Transverse colon (tissue), 4 donors: ENCODE measurements around the gene ZC3H12D. TPM values are rescaled to one million over a fixed set of nuclear protein-coding genes. Genes with fewer than 3 reads are reported as not detected.

Source experiments
- DNase-seq: peaks from one replicate; pipeline ENCODE4 v3.0.0-alpha.2; 2019
- H3K27ac ChIP-seq, 4 donors: fragments of 200-600 bp; sonication (generic); 2 replicates each; pipeline ENCODE4 v1.5.1; 2016 to 2018; ENCODE audit warnings: inconsistent platforms in 4 of 4
- H3K27me3 ChIP-seq: fragments of 200-600 bp; sonication (generic); 2 replicates; pipeline ENCODE4 v1.5.1; 2017; ENCODE audit warnings: inconsistent platforms
- H3K36me3 ChIP-seq, 4 donors: fragments of 200-600 bp; sonication (generic); 2 replicates each; pipeline ENCODE4 v1.5.1; 2017 to 2019; ENCODE audit warnings: inconsistent platforms in 4 of 4
- H3K4me1 ChIP-seq, 4 donors: fragments of 200-600 bp; sonication (generic); 2 replicates each; pipeline ENCODE4 v1.5.1; 2017 to 2020; ENCODE audit warnings: inconsistent platforms in 4 of 4
- H3K4me3 ChIP-seq, 4 donors: fragments of 200-600 bp; sonication (generic); 1 replicate in 1 of 4; 2 replicates in 3 of 4; pipeline versions ENCODE4 v1.5.1 to v1.6.1; 2017 to 2019; ENCODE audit warnings: inconsistent platforms in 4 of 4
- H3K9me3 ChIP-seq, 2 donors: fragments of 200-600 bp; sonication (generic); 2 replicates each; pipeline ENCODE4 v1.5.1; 2017 to 2019; ENCODE audit warnings: inconsistent platforms in 2 of 2
- CTCF ChIP-seq, 5 experiments: fragments of 200-600 bp in 3 of 5; fragments of 450-650 bp in 2 of 5; sonication (generic) in 3 of 5; IDR thresholded peaks; 1 replicate in 2 of 5; 2 replicates in 3 of 5; pipeline ENCODE4 v1.5.1; 2016 to 2017; ENCODE audit warnings: antibody characterized with exemption in 5 of 5, inconsistent platforms in 3 of 5, mild to moderate bottlenecking in 2 of 5, moderate library complexity in 1 of 5
- EP300 ChIP-seq: sonication (generic); formaldehyde crosslinking; IDR thresholded peaks from one replicate; pipeline ENCODE4 v1.6.1; 2017; ENCODE audit warnings: antibody characterized with exemption, low read depth
- POLR2A ChIP-seq: fragments of 450-650 bp; IDR thresholded peaks from one replicate; pipeline ENCODE4 v1.6.1; 2016; ENCODE audit warnings: antibody characterized with exemption, mild to moderate bottlenecking, moderate library complexity
- POLR2AphosphoS5 ChIP-seq, 3 donors: sonication (generic); formaldehyde crosslinking; IDR thresholded peaks; one replicate each; pipeline ENCODE4 v1.6.1; 2016; ENCODE audit warnings: antibody characterized with exemption in 3 of 3
- WGBS, 2 donors: methylation state at CpG; one replicate each; pipeline ENCODE4 v1.1.5; 2018; ENCODE audit warnings: low coverage in 1 of 2; 5-methylcytosine and 5-hydroxymethylcytosine counted together
- in situ Hi-C, 4 donors: fragments of 200-750 bp; cut with MboI; loops; one replicate each; pipeline versions ENCODE4 v1.15.0 to v1.15.1; 2017; ENCODE audit warnings: low sequenced_read_pairs in 3 of 4, low pct_ligation_motif_present in 1 of 4, low pct_unique_long_range_greater_than_20kb in 1 of 4
- intact Hi-C: fragments of 100-400 bp; cut with DNase I; formaldehyde crosslinking; loops from one replicate; pipeline ENCODE4 v1.15.1; 2023; ENCODE audit warnings: low total_unique reads
- total RNA-seq, 4 donors: library from RNA; depleted of rRNA; stranded (reverse); fragments of >200 nt; gene quantifications; one replicate each; pipeline ENCODE4 v1.1.0, GENCODE V29; 2016

The ZC3H12D gene
- total RNA-seq, 4 donors from 2014 or later: 1.8 to 24.3 (median 12.1) TPM

- 51 to 64% methylated on average over 5 of the region's 5 CpGs for WGBS, 2 donors
- no peak overlapping the region for H3K4me3 ChIP-seq
- H3K27ac ChIP-seq: peak overlapping the region in 1 of 4 donors; percentile 19
- H3K4me1 ChIP-seq: peaks cover 0 to 7% (median 2%) of the 10 kb centered on the region in 4 donors
- intact Hi-C loops (loop anchor here (5.0 kb wide), 1 partner anchor 234 kb away; no protein-coding TSS in a partner anchor), in situ Hi-C loops (no loop called here)
- no peaks in the 10 kb centered on the region for H3K9me3 ChIP-seq
- no peak for DNase-seq
- H3K27me3 ChIP-seq: no peaks in the 10 kb centered on the region
- TF ChIP-seq POLR2AphosphoS5 (IDR thresholded peaks at IDR 0.05) (no peak), POLR2A (no peak), CTCF (IDR thresholded peaks at IDR 0.05) (no peak), EP300 (no peak)
- H3K36me3 ChIP-seq: peaks cover 0 to 25% (median 5%) of the 10 kb centered on the region in 4 donors
These were observed 78.7 kb downstream of the ZC3H12D start for GRCh38 chr6:149405823-149406765.

GRCh38 chr6:149403534-149403933 lies 81.3 kb downstream of the ZC3H12D start:
- Histone ChIP-seq H3K4me3 (no peak overlapping the region), H3K36me3 (peaks cover 0 to 45% (median 18%) of the 10 kb centered on the region in 4 donors), H3K4me1 (peaks cover 0 to 7% (median 2%) of the 10 kb centered on the region in 4 donors), H3K27me3 (no peaks in the 10 kb centered on the region), H3K27ac (no peak overlapping the region), H3K9me3 (no peaks in the 10 kb centered on the region)
- WGBS, 2 donors: 94 to 100% methylated on average over 2 to 3 of the region's 3 CpGs
- intact Hi-C loops: no loop called here
- no peak for TF ChIP-seq POLR2A
- TF ChIP-seq CTCF (IDR thresholded peaks at IDR 0.05): no peak
- TF ChIP-seq POLR2AphosphoS5 (IDR thresholded peaks at IDR 0.05): no peak
- TF ChIP-seq EP300: no peak
- in situ Hi-C loops: no loop called here
- DNase-seq: no peak

GRCh38 chr6:149400050-149400449 lies 84.8 kb downstream of the ZC3H12D start, which contains the start of gene SUMO4:
Gene SUMO4 (plus strand): TSS chr6:149400262. CDS start chr6:149400392, 130 bp downstream.
- intact Hi-C loops: no loop called here
- Histone ChIP-seq H3K27me3 (no peaks in the 10 kb centered on the region), H3K27ac (no peak within 1 kb of the TSS), H3K4me3 (no peak within 1 kb of the TSS), H3K4me1 (no peaks in the 10 kb centered on the region), H3K36me3 (peaks cover 0 to 55% (median 22%) of the 10 kb centered on the region in 4 donors), H3K9me3 (no peaks in the 10 kb centered on the region)
- in situ Hi-C loops: no loop called here
- TF ChIP-seq CTCF (IDR thresholded peaks at IDR 0.05): no peak
- no peak for TF ChIP-seq EP300
- no peak for TF ChIP-seq POLR2A
- no peak for TF ChIP-seq POLR2AphosphoS5 (IDR thresholded peaks at IDR 0.05)
- 92 to 100% methylated on average over 3 to 11 of the region's 11 CpGs for WGBS, 2 donors
- DNase-seq: no peak

- Histone ChIP-seq H3K4me1 (peaks cover 0 to 7% (median 3%) of the 10 kb centered on the region in 4 donors), H3K4me3 (no peak overlapping the region), H3K27me3 (no peaks in the 10 kb centered on the region), H3K27ac (no peak overlapping the region), H3K36me3 (peaks cover 0 to 44% (median 17%) of the 10 kb centered on the region in 4 donors), H3K9me3 (no peaks in the 10 kb centered on the region)
- DNase-seq: no peak
- intact Hi-C loops: no loop called here
- in situ Hi-C loops: no loop called here
- TF ChIP-seq EP300 (no peak), CTCF (IDR thresholded peaks at IDR 0.05) (no peak), POLR2A (no peak), POLR2AphosphoS5 (IDR thresholded peaks at IDR 0.05) (no peak)
- 93 to 97% methylated on average over 4 to 6 of the region's 6 CpGs for WGBS, 2 donors
These were observed 87.4 kb downstream of the ZC3H12D start for GRCh38 chr6:149397384-149397783.
